PC-9 (cell line): ENCODE data around the gene FAM241B. TPM values are rescaled to one million over a fixed set of nuclear protein-coding genes. Genes with fewer than 3 reads are reported as not detected.

ENCODE experiments used
- BruUV-seq: library from RNA; stranded (reverse); fragments of 400-500 nt; replicated peaks from 2 replicates; lab custom pipeline; 2021; lab: Mats Ljungman, UMichigan
- CTCF ChIA-PET: fragments of 300-600 bp; sonication (Branson Sonifier 250); formaldehyde crosslinking; loops from one replicate; lab custom pipeline; 2022; ENCODE audit warnings: antibody characterized with exemption; lab: Charles Lee
- POLR2A ChIA-PET: fragments of 300-600 bp; sonication (Branson Sonifier 250); formaldehyde crosslinking; loops from one replicate; lab custom pipeline; 2022; ENCODE audit warnings: antibody characterized with exemption; ENCODE audit not compliant: unreplicated experiment; lab: Charles Lee
- DNase-seq, 2 experiments: peaks; one replicate each; pipeline versions ENCODE4 v3.0.0 to v3.0.0-alpha.2; 2015 to 2022; ENCODE audit warnings: mixed read lengths in 1 of 2
- H2AFZ ChIP-seq: fragments of 200-600 bp; sonication (generic); 2 replicates; pipeline ENCODE4 v1.8.1; 2017; ENCODE audit warnings: antibody characterized with exemption
- H3F3A ChIP-seq: fragments of 200-600 bp; sonication (generic); 2 replicates; pipeline ENCODE4 v1.8.1; 2017; ENCODE audit warnings: antibody characterized with exemption, mild to moderate bottlenecking, low read depth; ENCODE audit not compliant: insufficient read depth
- H3K27ac ChIP-seq: fragments of 200-600 bp; sonication (generic); 2 replicates; pipeline ENCODE4 v1.6.1; 2016; ENCODE audit warnings: mixed run types
- H3K27me3 ChIP-seq: fragments of 200-600 bp; sonication (generic); 2 replicates; pipeline ENCODE4 v1.6.1; 2016; ENCODE audit warnings: low read depth, mixed run types; ENCODE audit not compliant: insufficient read depth
- H3K36me3 ChIP-seq: fragments of 200-600 bp; sonication (generic); 2 replicates; pipeline ENCODE4 v1.6.1; 2016; ENCODE audit warnings: low read depth, mixed run types
- H3K4me1 ChIP-seq: fragments of 200-600 bp; sonication (generic); replicated peaks from 2 replicates; pipeline ENCODE4 v1.6.1; 2016; ENCODE audit warnings: mixed run types; ENCODE audit not compliant: insufficient read depth
- H3K4me2 ChIP-seq: fragments of 200-600 bp; sonication (generic); 2 replicates; pipeline ENCODE4 v1.6.1; 2017; ENCODE audit warnings: mixed run types
- H3K4me3 ChIP-seq: fragments of 200-600 bp; sonication (generic); 2 replicates; pipeline ENCODE4 v1.6.1; 2016; ENCODE audit warnings: mixed run types
- H3K79me2 ChIP-seq: fragments of 200-600 bp; sonication (generic); 2 replicates; pipeline ENCODE4 v1.6.1; 2017; ENCODE audit warnings: low read depth, mixed run types
- H3K9me2 ChIP-seq: fragments of 200-600 bp; sonication (generic); 2 replicates; pipeline ENCODE4 v1.8.1; 2017; ENCODE audit warnings: mild to moderate bottlenecking; ENCODE audit not compliant: insufficient read depth
- H3K9me3 ChIP-seq: fragments of 200-600 bp; sonication (generic); 2 replicates; pipeline ENCODE4 v1.8.1; 2016; ENCODE audit warnings: low read depth; ENCODE audit not compliant: insufficient read depth
- H4K20me1 ChIP-seq: fragments of 200-600 bp; sonication (generic); 2 replicates; pipeline ENCODE4 v1.8.1; 2017; ENCODE audit not compliant: insufficient read depth
- EZH2 ChIP-seq: fragments of 200-600 bp; sonication (generic); IDR thresholded peaks from 2 replicates; pipeline ENCODE4 v1.8.0; 2017; ENCODE audit warnings: antibody characterized with exemption, low read depth
- intact Hi-C: fragments of 100-400 bp; cut with micrococcal nuclease; formaldehyde crosslinking; loops from one replicate; pipeline ENCODE4 v1.10.0; 2022; ENCODE audit not compliant: unreplicated experiment
- total RNA-seq: library from RNA; stranded (reverse); gene quantifications from 2 replicates; pipeline ENCODE4 v1.2.3, GENCODE V29; 2021
- TF ChIP-seq, protein P1 (sequence below): fragments of 200-600 bp; sonication (generic); conservative IDR thresholded peaks from 2 replicates; pipeline ENCODE4 v1.6.1; 2017; ENCODE audit warnings: mixed run types, antibody characterized with exemption, mild to moderate bottlenecking, moderate library complexity

FAM241B gene
- total RNA-seq, 1 experiment from 2014 or later = 10.7 TPM

DNA sequence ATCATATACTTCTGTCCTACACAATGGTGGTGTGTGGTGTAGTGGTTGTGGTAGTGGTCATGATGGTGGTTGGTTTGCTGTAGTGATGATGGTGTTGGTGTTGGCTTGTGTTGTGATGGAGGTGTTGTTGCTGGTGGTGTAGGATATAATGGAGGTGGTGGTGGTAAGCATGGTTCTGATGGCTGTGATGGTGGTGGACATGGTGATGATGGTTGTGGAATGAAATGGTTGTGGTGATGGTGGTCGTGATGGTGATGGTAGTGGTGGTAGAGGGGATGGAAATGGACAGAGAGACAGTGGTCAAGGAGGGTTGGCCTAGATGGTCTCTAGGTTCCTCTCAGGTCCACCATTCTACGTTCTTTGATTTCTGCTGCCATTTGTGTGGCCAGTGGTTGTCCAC is 44.7 kb downstream of the FAM241B start:
- Histone ChIP-seq H3K27ac (no peak overlapping the region), H3K9me3 (no peaks in the 10 kb centered on the region; the same call in 1 of the 2 replicates), H2AFZ (no peak overlapping the region), H3K36me3 (no peaks in the 10 kb centered on the region), H3K9me2 (no peaks in the 10 kb centered on the region), H3F3A (no peaks in the 10 kb centered on the region), H3K4me1 (no peaks in the 10 kb centered on the region), H3K27me3 (peaks cover 95% of the 10 kb centered on the region), H3K79me2 (no peaks in the 10 kb centered on the region), H3K4me2 (no peak overlapping the region), H3K4me3 (no peak overlapping the region), H4K20me1 (0 out of 2 replicates have a peak, but pooled peaks cover 3% of the 10 kb centered on the region)
- intact Hi-C loops = no loop called here
- TF ChIP-seq EZH2 = no peak
- TF ChIP-seq, protein P1, sequence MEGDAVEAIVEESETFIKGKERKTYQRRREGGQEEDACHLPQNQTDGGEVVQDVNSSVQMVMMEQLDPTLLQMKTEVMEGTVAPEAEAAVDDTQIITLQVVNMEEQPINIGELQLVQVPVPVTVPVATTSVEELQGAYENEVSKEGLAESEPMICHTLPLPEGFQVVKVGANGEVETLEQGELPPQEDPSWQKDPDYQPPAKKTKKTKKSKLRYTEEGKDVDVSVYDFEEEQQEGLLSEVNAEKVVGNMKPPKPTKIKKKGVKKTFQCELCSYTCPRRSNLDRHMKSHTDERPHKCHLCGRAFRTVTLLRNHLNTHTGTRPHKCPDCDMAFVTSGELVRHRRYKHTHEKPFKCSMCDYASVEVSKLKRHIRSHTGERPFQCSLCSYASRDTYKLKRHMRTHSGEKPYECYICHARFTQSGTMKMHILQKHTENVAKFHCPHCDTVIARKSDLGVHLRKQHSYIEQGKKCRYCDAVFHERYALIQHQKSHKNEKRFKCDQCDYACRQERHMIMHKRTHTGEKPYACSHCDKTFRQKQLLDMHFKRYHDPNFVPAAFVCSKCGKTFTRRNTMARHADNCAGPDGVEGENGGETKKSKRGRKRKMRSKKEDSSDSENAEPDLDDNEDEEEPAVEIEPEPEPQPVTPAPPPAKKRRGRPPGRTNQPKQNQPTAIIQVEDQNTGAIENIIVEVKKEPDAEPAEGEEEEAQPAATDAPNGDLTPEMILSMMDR = no peak
- CTCF ChIA-PET = no interaction called here
- DNase-seq = no peak
- POLR2A ChIA-PET = no interaction called here
- BruUV-seq = no TSS peak

DNA sequence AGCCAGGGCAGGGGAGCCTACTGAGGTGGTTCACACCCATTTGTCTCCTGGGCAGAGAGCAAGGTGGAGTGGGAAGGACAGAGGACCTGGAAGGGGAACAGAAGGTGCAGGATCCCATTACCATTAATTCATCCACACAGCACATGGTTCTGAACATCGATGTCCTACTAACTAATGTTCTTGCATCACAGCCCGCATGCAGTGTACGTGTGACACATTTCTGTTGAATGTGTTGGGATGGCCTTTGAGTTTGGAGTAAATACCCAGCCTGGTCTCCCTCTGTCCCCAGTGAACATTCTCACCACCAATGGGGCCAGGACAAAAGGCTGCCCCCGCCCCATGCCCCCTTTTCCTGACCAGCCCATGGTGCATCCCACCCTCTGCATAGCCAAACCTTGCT is 46.3 kb downstream of the FAM241B start:
- no peak for DNase-seq
- H4K20me1 ChIP-seq = 0 out of 2 replicates have a peak, but pooled peaks cover 3% of the 10 kb centered on the region
- H3K9me2 ChIP-seq = no peaks in the 10 kb centered on the region
- no peaks in the 10 kb centered on the region for H3K4me1 ChIP-seq
- H3K79me2 ChIP-seq = no peaks in the 10 kb centered on the region
- no TSS peak for BruUV-seq
- TF ChIP-seq, protein P1 = no peak
- no peak for TF ChIP-seq EZH2
- H3K27me3 ChIP-seq = peaks cover 96% of the 10 kb centered on the region
- no peaks in the 10 kb centered on the region; the same call in 1 of the 2 replicates for H3K9me3 ChIP-seq
- H2AFZ ChIP-seq = no peak overlapping the region
- ChIA-PET POLR2A (no interaction called here), CTCF (no interaction called here)
- H3K4me2 ChIP-seq = no peak overlapping the region
- no peaks in the 10 kb centered on the region for H3F3A ChIP-seq
- H3K4me3 ChIP-seq = no peak overlapping the region
- intact Hi-C loops = no loop called here
- H3K36me3 ChIP-seq = no peaks in the 10 kb centered on the region
- H3K27ac ChIP-seq = no peak overlapping the region

DNA sequence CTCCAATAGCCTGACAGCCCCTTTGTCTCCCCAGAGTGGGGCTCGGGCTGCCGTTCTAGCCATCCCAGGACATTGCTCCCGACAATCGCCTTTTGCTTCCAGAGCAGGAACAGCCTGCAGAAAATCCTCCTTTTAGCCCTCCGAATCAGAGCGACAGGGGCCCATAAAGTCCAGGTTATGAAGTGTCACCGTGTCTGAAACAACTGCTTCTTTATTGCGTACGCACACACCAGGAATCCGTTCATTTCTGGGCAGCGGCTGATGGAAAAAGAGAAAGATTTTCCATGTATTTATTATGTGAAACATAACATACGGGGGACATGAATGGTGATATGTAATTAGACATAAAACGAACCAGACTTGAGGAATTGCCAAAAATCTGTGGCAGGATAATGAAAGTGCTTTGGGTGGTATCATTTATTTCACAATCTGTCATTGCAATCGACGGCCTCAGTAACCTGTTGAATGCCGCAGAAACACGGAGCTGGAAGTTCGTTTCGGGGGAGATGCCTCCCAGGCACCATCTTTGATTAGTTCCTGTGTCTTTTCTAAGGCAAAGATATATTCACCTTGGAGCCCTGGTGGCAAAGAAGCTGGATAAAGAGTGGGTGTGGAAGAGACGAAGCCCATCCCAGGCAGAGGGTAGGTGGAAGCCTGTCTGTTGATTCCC is 48.1 kb downstream of the FAM241B start:
- Histone ChIP-seq H3K79me2 (no peaks in the 10 kb centered on the region), H4K20me1 (0 out of 2 replicates have a peak, but pooled peaks cover 3% of the 10 kb centered on the region), H3K4me1 (no peaks in the 10 kb centered on the region), H3F3A (no peaks in the 10 kb centered on the region), H2AFZ (no peak overlapping the region), H3K27me3 (peaks cover 100% of the 10 kb centered on the region), H3K4me3 (no peak overlapping the region), H3K9me3 (no peaks in the 10 kb centered on the region; the same call in 1 of the 2 replicates), H3K9me2 (no peaks in the 10 kb centered on the region), H3K27ac (no peak overlapping the region), H3K36me3 (no peaks in the 10 kb centered on the region), H3K4me2 (no peak overlapping the region)
- TF ChIP-seq, protein P1 = no peak
- peak; percentile 85; the same call in 1 of the 2 replicates for TF ChIP-seq EZH2
- ChIA-PET CTCF (interaction anchor here (0.5 kb wide), 1 partner anchor 39 kb away, joined by 5 read pairs; no protein-coding TSS in a partner anchor), POLR2A (no interaction called here)
- BruUV-seq = no TSS peak
- no peak for DNase-seq
- intact Hi-C loops = no loop called here
